Omental fat pad (tissue), 4 donors: ENCODE results near the gene KIF5C. TPM values are rescaled to one million over a fixed set of nuclear protein-coding genes. Genes with fewer than 3 reads are reported as not detected.

Source experiments
- ATAC-seq: fragments of 150-250 bp; one replicate; pipeline ENCODE4 v1.9.1; 2016; ENCODE audit warnings: mild to moderate bottlenecking, moderate library complexity; ENCODE audit not compliant: low FRiP score
- DNase-seq: peaks from one replicate; pipeline ENCODE4 v3.0.0-alpha.2; 2019; ENCODE audit warnings: low spot score
- CTCF ChIP-seq, 3 donors: fragments of 450-650 bp; IDR thresholded peaks; one replicate each; pipeline ENCODE4 v1.5.1; 2016 to 2017; ENCODE audit warnings: antibody characterized with exemption in 3 of 3, mild to moderate bottlenecking in 3 of 3, moderate library complexity in 2 of 3
- total RNA-seq, 4 donors: library from RNA; depleted of rRNA; stranded (reverse); fragments of >200 nt; gene quantifications; one replicate each; pipeline ENCODE4 v1.1.0, GENCODE V29; 2016

KIF5C gene
- total RNA-seq, 4 donors from 2014 or later: 0.88 to 4.5 (median 2.4) TPM

DNA sequence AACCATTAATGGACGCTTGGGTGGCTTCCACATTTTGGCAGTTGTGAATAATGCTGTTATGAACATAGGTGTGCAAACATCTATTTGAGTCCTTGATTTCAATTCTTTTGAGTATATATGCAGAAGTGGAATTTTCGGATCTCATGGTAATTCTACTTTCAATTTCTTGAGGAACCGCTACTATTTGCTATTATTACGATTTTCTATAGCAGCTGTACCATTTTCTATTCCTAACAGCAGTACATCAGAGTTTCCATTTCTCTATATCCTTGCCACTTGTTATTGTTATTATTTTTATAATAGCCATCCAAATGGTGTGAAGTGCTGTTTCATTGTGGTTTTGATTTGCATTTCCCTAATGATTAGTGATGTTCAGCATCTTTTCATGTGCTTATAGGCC, 69.5 kb downstream of the KIF5C start:
- ATAC-seq: no peak
- DNase-seq: no peak
- TF ChIP-seq CTCF (IDR thresholded peaks at IDR 0.05): no peak

DNA sequence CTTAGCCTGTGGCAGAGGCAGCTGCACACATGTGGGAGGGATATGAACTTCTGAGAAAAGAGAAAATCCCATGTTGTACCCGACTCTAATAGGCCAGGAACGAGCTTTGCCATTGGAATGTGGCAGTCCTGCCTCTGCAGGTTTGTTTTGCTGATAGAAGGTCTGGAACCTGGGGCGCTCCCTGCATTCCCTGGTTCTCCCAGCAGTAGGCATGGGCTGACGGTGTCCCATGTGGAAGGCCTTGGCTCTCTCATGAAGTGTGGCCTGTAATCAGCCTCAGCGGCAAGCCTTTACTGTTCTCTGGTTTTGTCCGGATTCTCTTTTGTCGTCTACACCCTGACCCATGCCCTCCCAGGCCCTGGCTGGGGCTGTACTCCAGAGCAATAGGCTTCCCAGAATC, 72.3 kb downstream of the KIF5C start:
- no peak for TF ChIP-seq CTCF (IDR thresholded peaks at IDR 0.05)
- ATAC-seq (no peak), DNase-seq (no peak)

DNA sequence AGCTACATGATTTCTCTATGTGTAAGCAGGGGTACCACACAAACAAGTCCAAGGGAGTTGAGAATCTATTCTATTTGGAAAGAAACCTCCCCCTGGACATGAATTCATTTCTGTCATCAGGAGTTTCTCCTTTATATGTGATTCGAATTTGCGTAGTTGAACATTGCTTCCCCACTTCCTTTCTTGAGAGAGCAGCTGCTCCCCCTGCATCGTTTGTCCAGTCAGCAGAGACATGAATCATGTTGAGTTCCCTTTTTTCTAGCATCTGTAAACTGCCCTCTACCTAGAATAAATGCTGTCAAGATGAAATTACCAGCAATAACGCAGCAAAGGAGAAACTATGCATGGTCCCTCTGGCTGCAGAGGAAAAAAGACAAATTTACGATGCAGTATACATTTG, 73.8 kb downstream of the KIF5C start:
- ATAC-seq (no peak), DNase-seq (no peak)
- TF ChIP-seq CTCF (IDR thresholded peaks at IDR 0.05): no peak

DNA sequence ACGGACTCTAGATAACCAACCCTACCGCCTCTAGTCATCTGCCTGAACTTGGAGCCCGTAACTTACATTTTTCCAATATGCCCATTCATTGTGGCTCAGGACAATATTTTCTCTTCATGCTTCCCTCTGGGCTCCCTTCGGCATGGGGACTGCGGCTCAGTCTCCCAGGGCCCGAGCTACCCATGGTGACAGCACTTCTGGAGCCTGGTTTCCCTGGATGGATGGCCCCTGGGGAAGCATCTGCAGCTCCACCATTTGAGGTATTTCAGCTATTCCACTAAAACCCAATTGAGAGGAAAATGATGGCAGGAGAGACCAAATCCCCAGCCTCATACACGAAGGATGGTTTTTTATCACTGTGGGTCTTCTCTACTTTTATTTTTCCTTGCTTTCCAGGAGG, 74.3 kb downstream of the KIF5C start:
- ATAC-seq (no peak), DNase-seq (no peak)
- TF ChIP-seq CTCF (IDR thresholded peaks at IDR 0.05): no peak

DNA sequence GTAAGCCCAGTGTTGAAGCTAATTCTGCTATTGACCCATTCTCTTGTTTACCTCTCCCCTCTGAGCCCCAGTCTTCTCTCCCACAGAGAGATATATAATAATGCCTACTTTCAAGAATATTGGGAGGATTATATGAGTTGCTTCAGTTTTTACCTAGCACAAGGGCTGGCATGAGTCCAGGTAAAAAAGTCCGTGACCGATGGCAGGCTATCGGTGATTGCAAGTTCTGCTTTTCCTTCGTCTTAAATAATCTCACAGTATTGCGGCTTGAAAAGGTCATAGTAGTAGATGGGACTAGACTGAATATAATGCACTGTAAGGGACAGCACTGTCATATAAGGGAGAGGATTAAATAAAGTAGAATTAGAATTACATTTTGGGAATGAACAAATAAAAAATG, 77.6 kb downstream of the KIF5C start:
- DNase-seq: no peak
- ATAC-seq: no peak
- TF ChIP-seq CTCF (IDR thresholded peaks at IDR 0.05): no peak

- no peak for DNase-seq
- ATAC-seq: no peak
- no peak for TF ChIP-seq CTCF (IDR thresholded peaks at IDR 0.05)
These were observed 78.4 kb downstream of the KIF5C start for GRCh38 chr2:148953426-148953825.

DNA sequence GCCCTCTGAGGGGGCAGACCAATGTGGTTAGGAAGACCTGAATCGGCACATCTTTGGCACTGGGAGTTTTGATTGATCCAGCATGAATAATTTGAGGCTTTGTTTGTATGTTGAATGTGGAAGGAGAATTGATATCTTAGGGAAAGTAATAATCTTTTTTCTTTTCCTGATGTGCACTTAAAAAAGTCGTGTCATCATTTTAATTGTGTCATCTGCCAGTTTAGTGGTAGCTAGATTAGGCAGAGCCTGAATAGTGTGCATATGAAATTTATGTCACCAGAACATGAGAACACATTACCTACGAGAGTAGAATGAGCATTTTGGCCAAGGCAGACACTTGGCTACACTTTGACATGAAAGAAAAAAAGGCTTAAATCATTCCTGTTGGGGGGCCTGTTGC, 79.5 kb downstream of the KIF5C start:
- no peak for DNase-seq
- no peak for TF ChIP-seq CTCF (IDR thresholded peaks at IDR 0.05)

More for the DNA sequence above, 79.5 kb downstream of the KIF5C start:
- ATAC-seq: no peak
